ENCODE measurements around the gene TIMELESS. TPM values are rescaled to one million over a fixed set of nuclear protein-coding genes. Genes with fewer than 3 reads are reported as not detected.
"Not testable (repeated sequence)": the region's sequence is repeated elsewhere in the genome, so short reads cannot be mapped to it uniquely, and the experiment has no call there.

The TIMELESS gene
- total RNA-seq, 4 donors from 2014 or later: 5.4 to 7.1 (median 6.2) TPM

GRCh38 chr12:56399466-56399865, 49.8 kb downstream of the TIMELESS start:
- DNase-seq (ENCODE audit: low spot score in 2 of 2); H3K4me3 ChIP-seq; H3K36me3 ChIP-seq; H3K9me3 ChIP-seq; H3K27me3 ChIP-seq; H3K27ac ChIP-seq; H3K4me1 ChIP-seq: not testable (repeated sequence)
- 94% methylated on average over 3 of the region's 3 CpGs for WGBS

GRCh38 chr12:56398324-56398723, 50.9 kb downstream of the TIMELESS start:
- Histone ChIP-seq H3K27ac (no peak overlapping the region), H3K9me3 (peaks cover 7% of the 10 kb centered on the region), H3K4me3 (no peak overlapping the region), H3K4me1 (no peaks in the 10 kb centered on the region), H3K27me3 (no peaks in the 10 kb centered on the region), H3K36me3 (no peaks in the 10 kb centered on the region)
- TF ChIP-seq POLR2AphosphoS5 (IDR thresholded peaks at IDR 0.05): no peak
- TF ChIP-seq CTCF (IDR thresholded peaks at IDR 0.05): no peak
- no peak for TF ChIP-seq EP300 (IDR thresholded peaks at IDR 0.05)
- TF ChIP-seq POLR2A (IDR thresholded peaks at IDR 0.05): no peak
- DNase-seq (ENCODE audit: low spot score in 2 of 2): no peak

GRCh38 chr12:56392331-56392730, 56.9 kb downstream of the TIMELESS start:
- Histone ChIP-seq H3K4me1 (no peaks in the 10 kb centered on the region), H3K9me3 (no peaks in the 10 kb centered on the region), H3K36me3 (no peaks in the 10 kb centered on the region), H3K27ac (no peak overlapping the region), H3K4me3 (no peak overlapping the region), H3K27me3 (no peaks in the 10 kb centered on the region)
- no peak for DNase-seq (ENCODE audit: low spot score in 2 of 2)
- WGBS: 95% methylated on average over 2 of the region's 2 CpGs
- TF ChIP-seq EP300 (IDR thresholded peaks at IDR 0.05) (no peak), CTCF (IDR thresholded peaks at IDR 0.05) (no peak), POLR2A (IDR thresholded peaks at IDR 0.05) (no peak), POLR2AphosphoS5 (IDR thresholded peaks at IDR 0.05) (no peak)

- Histone ChIP-seq H3K27me3 (no peaks in the 10 kb centered on the region), H3K27ac (no peak overlapping the region), H3K4me3 (no peak overlapping the region), H3K9me3 (no peaks in the 10 kb centered on the region), H3K36me3 (no peaks in the 10 kb centered on the region), H3K4me1 (no peaks in the 10 kb centered on the region)
- peak in 1 of 2 donors; percentile 4 for DNase-seq (ENCODE audit: low spot score in 2 of 2)
- 100% methylated on average over 1 of the region's 1 CpG for WGBS
- TF ChIP-seq EP300 (IDR thresholded peaks at IDR 0.05) (no peak), POLR2AphosphoS5 (IDR thresholded peaks at IDR 0.05) (no peak), POLR2A (IDR thresholded peaks at IDR 0.05) (no peak), CTCF (IDR thresholded peaks at IDR 0.05) (no peak)
These were observed 57.5 kb downstream of the TIMELESS start for GRCh38 chr12:56391721-56392120.

GRCh38 chr12:56389412-56389811, 59.8 kb downstream of the TIMELESS start:
- TF ChIP-seq EP300 (IDR thresholded peaks at IDR 0.05) (no peak), CTCF (IDR thresholded peaks at IDR 0.05) (no peak), POLR2A (IDR thresholded peaks at IDR 0.05) (no peak), POLR2AphosphoS5 (IDR thresholded peaks at IDR 0.05) (no peak)
- Histone ChIP-seq H3K9me3 (no peaks in the 10 kb centered on the region), H3K36me3 (no peaks in the 10 kb centered on the region), H3K27me3 (no peaks in the 10 kb centered on the region), H3K4me1 (no peaks in the 10 kb centered on the region), H3K27ac (no peak overlapping the region), H3K4me3 (no peak overlapping the region)
- WGBS: 78% methylated on average over 5 of the region's 5 CpGs
- DNase-seq (ENCODE audit: low spot score in 2 of 2): no peak

GRCh38 chr12:56387152-56387736, 62.0 kb downstream of the TIMELESS start:
- TF ChIP-seq POLR2AphosphoS5 (IDR thresholded peaks at IDR 0.05): no peak
- no peak for TF ChIP-seq POLR2A (IDR thresholded peaks at IDR 0.05)
- no peak for TF ChIP-seq EP300 (IDR thresholded peaks at IDR 0.05)
- no peak for TF ChIP-seq CTCF (IDR thresholded peaks at IDR 0.05)
- 39% methylated on average over 7 of the region's 7 CpGs for WGBS
- Histone ChIP-seq H3K9me3 (no peaks in the 10 kb centered on the region), H3K27me3 (no peaks in the 10 kb centered on the region), H3K4me3 (no peak overlapping the region), H3K27ac (no peak overlapping the region), H3K4me1 (no peaks in the 10 kb centered on the region), H3K36me3 (no peaks in the 10 kb centered on the region)
- no peak for DNase-seq (ENCODE audit: low spot score in 2 of 2)

Data from suprapubic skin (tissue), 4 donors.